LNCaP clone FGC (cell line): ENCODE results near the gene ASB8.
"Not testable (repeated sequence)": the region's sequence is repeated elsewhere in the genome, so short reads cannot be mapped to it uniquely, and the experiment has no call there.

Source experiments
- DNase-seq: peaks from one replicate; pipeline ENCODE4 v3.0.0-alpha.2; 2011; ENCODE audit warnings: low read depth
- H3K4me3 ChIP-seq: 2 replicates; pipeline ENCODE4 v1.5.1; 2011; ENCODE audit warnings: mild to moderate bottlenecking, low read depth, low read length, control low read depth
- TF ChIP-seq, protein P1 (sequence below): IDR thresholded peaks from 2 replicates; pipeline ENCODE4 v1.5.1; 2012; ENCODE audit warnings: mild to moderate bottlenecking; ENCODE audit not compliant: control insufficient read depth, insufficient read depth; ENCODE audit errors: extremely low read depth

The ASB8 gene

DNA sequence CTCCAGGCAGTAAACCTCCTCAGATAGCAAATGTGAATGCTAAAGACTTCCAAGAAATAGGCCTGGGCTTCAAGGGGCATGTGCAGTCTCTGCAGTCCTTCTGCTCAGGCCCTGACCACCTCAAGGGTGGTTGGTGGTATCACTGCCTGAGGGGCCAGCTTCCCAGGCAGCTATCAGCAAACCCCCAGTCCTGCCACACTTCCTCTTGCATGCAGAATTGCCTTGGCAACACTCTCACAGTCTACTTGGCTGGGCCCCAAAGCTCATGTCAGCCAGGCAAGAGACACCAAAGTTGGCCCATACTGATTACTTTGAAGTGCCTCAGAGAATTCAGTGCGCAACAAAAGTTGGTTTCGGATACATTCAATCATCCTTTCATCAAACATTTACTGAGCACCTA lies 3.5 kb upstream of the ASB8 start:
- no peak overlapping the region for H3K4me3 ChIP-seq
- DNase-seq: no peak
- TF ChIP-seq, protein P1, sequence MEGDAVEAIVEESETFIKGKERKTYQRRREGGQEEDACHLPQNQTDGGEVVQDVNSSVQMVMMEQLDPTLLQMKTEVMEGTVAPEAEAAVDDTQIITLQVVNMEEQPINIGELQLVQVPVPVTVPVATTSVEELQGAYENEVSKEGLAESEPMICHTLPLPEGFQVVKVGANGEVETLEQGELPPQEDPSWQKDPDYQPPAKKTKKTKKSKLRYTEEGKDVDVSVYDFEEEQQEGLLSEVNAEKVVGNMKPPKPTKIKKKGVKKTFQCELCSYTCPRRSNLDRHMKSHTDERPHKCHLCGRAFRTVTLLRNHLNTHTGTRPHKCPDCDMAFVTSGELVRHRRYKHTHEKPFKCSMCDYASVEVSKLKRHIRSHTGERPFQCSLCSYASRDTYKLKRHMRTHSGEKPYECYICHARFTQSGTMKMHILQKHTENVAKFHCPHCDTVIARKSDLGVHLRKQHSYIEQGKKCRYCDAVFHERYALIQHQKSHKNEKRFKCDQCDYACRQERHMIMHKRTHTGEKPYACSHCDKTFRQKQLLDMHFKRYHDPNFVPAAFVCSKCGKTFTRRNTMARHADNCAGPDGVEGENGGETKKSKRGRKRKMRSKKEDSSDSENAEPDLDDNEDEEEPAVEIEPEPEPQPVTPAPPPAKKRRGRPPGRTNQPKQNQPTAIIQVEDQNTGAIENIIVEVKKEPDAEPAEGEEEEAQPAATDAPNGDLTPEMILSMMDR: no peak

DNA sequence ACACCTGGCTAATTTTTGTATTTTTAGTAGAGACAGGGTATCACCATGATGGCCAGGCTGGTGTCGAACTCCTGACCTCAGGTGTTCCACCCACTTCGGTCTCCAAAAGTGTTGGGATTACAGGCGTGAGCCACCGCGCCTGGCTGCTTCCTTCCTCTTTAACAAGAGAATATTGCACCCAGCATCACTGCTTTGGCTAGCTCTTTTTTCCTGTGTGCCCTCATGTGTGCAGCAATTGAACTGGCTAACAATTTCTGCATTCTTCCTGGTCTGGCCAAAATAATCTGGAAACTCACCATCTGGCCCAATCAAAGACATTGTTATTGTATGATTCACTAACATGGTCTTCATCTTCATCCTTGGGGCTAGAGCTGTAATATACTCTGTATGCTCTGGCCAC lies 2.7 kb upstream of the ASB8 start:
- no peak for DNase-seq
- TF ChIP-seq, protein P1: no peak
- H3K4me3 ChIP-seq: no peak overlapping the region

DNA sequence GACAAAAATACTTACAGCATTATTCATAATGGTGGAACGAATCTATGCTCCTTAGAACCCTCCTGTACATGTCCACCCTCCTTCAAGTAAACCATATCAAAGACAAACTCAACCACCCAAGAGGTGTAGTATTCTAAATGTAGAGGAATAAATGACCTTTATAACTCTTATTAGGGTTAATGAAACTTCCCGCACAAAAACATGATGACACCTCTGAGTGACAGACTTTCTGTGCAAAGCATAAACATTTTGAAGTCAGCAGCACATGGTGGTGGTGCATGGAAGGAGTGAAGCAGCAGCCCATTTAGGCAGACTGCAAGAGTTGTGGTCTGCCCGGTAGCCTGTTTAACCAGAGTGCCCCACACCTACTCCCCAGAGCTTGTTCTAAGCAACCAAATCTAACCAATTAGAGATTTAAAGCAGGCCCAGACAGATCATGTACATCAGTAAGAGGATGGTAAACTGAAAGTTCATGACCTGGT lies 615 bp upstream of the ASB8 start:
- DNase-seq: no peak
- peak overlapping the region; percentile 91 for H3K4me3 ChIP-seq
- TF ChIP-seq, protein P1: no peak

DNA sequence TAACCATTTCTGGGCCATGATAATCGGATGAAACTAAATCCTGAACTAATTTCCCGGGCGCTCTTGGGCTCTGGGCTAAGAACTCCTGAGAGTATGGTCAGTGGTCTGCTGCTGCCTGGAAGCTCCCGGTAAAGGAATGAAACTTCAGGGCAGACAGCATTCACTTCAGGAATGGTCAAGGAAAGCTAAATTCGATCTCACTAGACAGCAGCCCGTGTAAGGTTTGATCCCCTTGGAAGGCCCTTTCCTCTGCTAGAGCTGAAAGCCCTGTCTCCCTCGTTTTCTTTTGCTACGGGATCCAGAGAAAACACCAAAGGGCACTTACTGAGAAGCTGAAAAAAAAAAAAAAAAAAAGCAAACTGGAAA lies 680 bp downstream of the ASB8 start:
- peak overlapping the region; percentile 91 for H3K4me3 ChIP-seq
- DNase-seq: no peak
- TF ChIP-seq, protein P1: no peak

DNA sequence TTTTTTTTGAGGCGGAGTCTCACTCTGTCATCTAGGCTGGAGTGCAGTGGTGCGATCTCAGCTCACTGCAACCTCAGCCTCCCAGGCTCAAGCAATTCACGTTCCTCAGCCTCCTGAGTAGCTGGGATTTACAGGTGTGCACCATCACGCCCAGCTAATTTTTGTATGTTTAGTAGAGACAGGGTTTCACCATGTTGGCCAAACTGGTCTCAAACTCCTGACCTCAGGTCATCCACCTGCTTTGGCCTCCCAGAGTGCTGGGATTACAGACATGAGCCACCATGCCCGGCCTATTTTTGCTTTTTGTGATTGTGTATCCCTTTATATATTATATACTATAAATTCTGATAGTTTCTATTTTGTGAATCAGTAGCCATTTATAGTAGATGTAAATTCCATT lies 1.5 kb downstream of the ASB8 start:
- not testable (repeated sequence) for H3K4me3 ChIP-seq

DNA sequence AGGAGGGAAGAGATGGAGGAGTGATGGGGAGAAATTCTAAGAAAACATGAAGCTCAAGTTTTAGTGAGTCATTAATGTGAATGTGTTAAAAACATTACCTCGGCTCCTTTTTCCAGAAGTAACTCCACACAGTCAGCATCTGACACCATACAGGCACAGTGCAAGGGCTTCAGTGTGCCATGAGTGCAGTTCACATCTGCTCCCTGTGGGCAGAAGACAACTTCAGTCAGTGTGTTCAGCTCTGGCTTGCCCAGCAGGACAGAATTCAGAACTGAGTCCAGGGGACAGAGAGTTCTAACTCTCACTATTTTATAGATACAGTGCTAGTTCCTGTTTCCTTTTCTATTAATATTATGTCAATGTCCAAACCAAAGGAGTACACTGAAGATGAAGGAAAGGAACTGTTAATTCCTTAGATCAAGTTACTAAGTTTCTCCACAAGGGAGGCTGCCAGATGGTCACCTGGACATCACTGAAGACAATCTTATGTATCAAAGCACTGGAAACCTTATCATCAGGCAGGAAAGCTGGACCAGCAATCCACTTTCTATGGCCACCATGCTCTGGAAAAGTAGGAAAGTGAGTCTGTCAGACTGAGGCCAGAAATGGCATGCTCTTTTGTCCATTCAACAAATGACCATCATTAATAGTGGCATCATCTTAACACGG lies 6.1 kb downstream of the ASB8 start:
- TF ChIP-seq, protein P1: no peak

More for the DNA sequence above, 1.5 kb downstream of the ASB8 start:
- DNase-seq: not testable (repeated sequence)

DNA sequence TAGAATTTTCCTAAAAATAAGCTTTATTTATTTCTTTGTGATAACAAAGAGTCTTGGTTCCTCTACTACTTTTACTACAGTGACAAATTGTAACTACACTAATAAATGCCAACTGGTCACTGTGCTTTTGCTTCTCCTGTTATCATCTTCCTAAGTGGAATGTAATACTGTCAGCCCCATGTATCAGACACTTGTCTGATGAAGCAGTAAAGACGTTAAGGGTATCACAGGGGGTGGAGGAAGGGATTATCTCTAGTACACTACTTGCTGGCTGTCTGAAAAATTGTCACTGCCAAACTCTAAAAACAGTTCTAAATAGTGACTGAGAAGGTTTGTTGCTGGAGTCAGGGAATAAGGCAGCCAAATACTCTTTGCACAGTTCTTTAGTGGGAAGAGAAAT lies 11.3 kb downstream of the ASB8 start:
- TF ChIP-seq, protein P1: no peak
- DNase-seq: no peak
- no peak overlapping the region for H3K4me3 ChIP-seq

More for the DNA sequence above, 6.1 kb downstream of the ASB8 start:
- H3K4me3 ChIP-seq: no peak overlapping the region
- no peak for DNase-seq
